BLaER1 treated with 17β-estradiol and CSF1 and Interleukin-3, amounts not matched to agents 10 nM and 100 nM (cell line): ENCODE data around the gene BCAS1.

Experiments
- H3K27ac ChIP-seq, 11 experiments: shearing (Covaris generic); formaldehyde crosslinking; 2 replicates each; pipeline ENCODE4 v1.8.1; 2022
- H3K27me3 ChIP-seq, 11 experiments: shearing (Covaris generic); formaldehyde crosslinking; 2 replicates each; pipeline ENCODE4 v1.8.1; 2022
- H3K36me3 ChIP-seq, 11 experiments: shearing (Covaris generic); formaldehyde crosslinking; 2 replicates each; pipeline ENCODE4 v1.8.1; 2022
- H3K4me1 ChIP-seq, 10 experiments: shearing (Covaris generic); formaldehyde crosslinking; 2 replicates each; pipeline ENCODE4 v1.8.1; 2022
- H3K4me2 ChIP-seq, 11 experiments: shearing (Covaris generic); formaldehyde crosslinking; 2 replicates each; pipeline ENCODE4 v1.8.1; 2022
- H3K4me3 ChIP-seq, 10 experiments: shearing (Covaris generic); formaldehyde crosslinking; 2 replicates each; pipeline ENCODE4 v1.8.1; 2022
- H3K9ac ChIP-seq, 11 experiments: shearing (Covaris generic); formaldehyde crosslinking; 2 replicates each; pipeline ENCODE4 v1.8.1; 2022
- H3K9me3 ChIP-seq, 11 experiments: shearing (Covaris generic); formaldehyde crosslinking; replicated peaks in 1 of 11; 2 replicates each; pipeline ENCODE4 v1.8.1; 2022
- H4K20me1 ChIP-seq, 11 experiments: shearing (Covaris generic); formaldehyde crosslinking; 2 replicates each; pipeline ENCODE4 v1.8.1; 2022
- Cebpa-rat ChIP-seq, 11 experiments: shearing (Covaris generic); IDR thresholded peaks; 2 replicates each; pipeline ENCODE4 v1.8.1; 2022

Gene BCAS1

GRCh38 chr20:53897884-53898555, 172.4 kb downstream of the BCAS1 start:
- no peak for TF ChIP-seq Cebpa-rat (IDR thresholded peaks at IDR 0.05)
- Histone ChIP-seq H3K36me3 (no peaks in the 10 kb centered on the region), H3K9ac (peak overlapping the region in 2 of 11 experiments; percentile 9 to 61; a peak in 1 of 22 replicates), H3K9me3 (no peaks in the 10 kb centered on the region), H3K27ac (peak overlapping the region in 5 of 11 experiments; percentile 40 to 87 (median 80); a peak in 10 of 22 replicates), H3K4me1 (peaks cover 65 to 84% (median 80%) of the 10 kb centered on the region in 10 experiments), H3K4me3 (no peak overlapping the region), H3K27me3 (no peaks in the 10 kb centered on the region), H3K4me2 (peak overlapping the region in 10 of 11 experiments; percentile 57 to 93 (median 76); a peak in 16 of 22 replicates), H4K20me1 (no peaks in the 10 kb centered on the region)

- no peak for TF ChIP-seq Cebpa-rat (IDR thresholded peaks at IDR 0.05)
- peaks cover 62 to 81% (median 78%) of the 10 kb centered on the region in 10 experiments for H3K4me1 ChIP-seq
- no peaks in the 10 kb centered on the region for H3K9me3 ChIP-seq
- H3K4me3 ChIP-seq = no peak overlapping the region
- H3K27ac ChIP-seq = no peak overlapping the region
- no peaks in the 10 kb centered on the region for H3K27me3 ChIP-seq
- no peak overlapping the region for H3K4me2 ChIP-seq
- no peaks in the 10 kb centered on the region for H4K20me1 ChIP-seq
- no peaks in the 10 kb centered on the region for H3K36me3 ChIP-seq
- no peak overlapping the region for H3K9ac ChIP-seq
Observed at GRCh38 chr20:53896647-53897046, 173.7 kb downstream of the BCAS1 start.

GRCh38 chr20:53896041-53896440, 174.4 kb downstream of the BCAS1 start:
- Histone ChIP-seq H3K36me3 (no peaks in the 10 kb centered on the region), H3K4me2 (no peak overlapping the region), H3K27ac (peak overlapping the region in 1 of 11 experiments; percentile 8; a peak in 1 of 22 replicates), H3K9me3 (no peaks in the 10 kb centered on the region), H3K27me3 (no peaks in the 10 kb centered on the region), H3K4me3 (no peak overlapping the region), H3K9ac (no peak overlapping the region), H3K4me1 (peaks cover 62 to 81% (median 76%) of the 10 kb centered on the region in 10 experiments), H4K20me1 (no peaks in the 10 kb centered on the region)
- TF ChIP-seq Cebpa-rat (IDR thresholded peaks at IDR 0.05) = no peak

- Histone ChIP-seq H3K4me1 (peaks cover 62 to 80% (median 74%) of the 10 kb centered on the region in 10 experiments), H3K27ac (peak overlapping the region in 4 of 11 experiments; percentile 43 to 56 (median 52); a peak in 2 of 22 replicates), H3K4me2 (peak overlapping the region in 8 of 11 experiments; percentile 59 to 80 (median 68); a peak in 12 of 22 replicates), H3K9me3 (no peaks in the 10 kb centered on the region), H3K9ac (no peak overlapping the region), H3K36me3 (no peaks in the 10 kb centered on the region), H3K4me3 (no peak overlapping the region), H3K27me3 (no peaks in the 10 kb centered on the region), H4K20me1 (no peaks in the 10 kb centered on the region)
- no peak for TF ChIP-seq Cebpa-rat (IDR thresholded peaks at IDR 0.05)
Observed at GRCh38 chr20:53895385-53895755, 175.0 kb downstream of the BCAS1 start.

GRCh38 chr20:53894707-53895384, 175.5 kb downstream of the BCAS1 start:
- Histone ChIP-seq H3K9me3 (no peaks in the 10 kb centered on the region), H3K9ac (no peak overlapping the region), H3K36me3 (no peaks in the 10 kb centered on the region), H3K4me1 (peaks cover 62 to 79% (median 71%) of the 10 kb centered on the region in 10 experiments), H3K4me2 (peak overlapping the region; percentile 59 to 83 (median 72)), H3K27me3 (no peaks in the 10 kb centered on the region), H4K20me1 (no peaks in the 10 kb centered on the region), H3K4me3 (no peak overlapping the region), H3K27ac (peak overlapping the region in 7 of 11 experiments; percentile 3 to 70 (median 56); a peak in 9 of 22 replicates)
- TF ChIP-seq Cebpa-rat (IDR thresholded peaks at IDR 0.05) = no peak
